HG02623 (cell line): ENCODE measurements around the gene CELSR3.

ENCODE experiments used
- ATAC-seq: cut with Tn5 transposase; IDR thresholded peaks from one replicate; pipeline ENCODE4 v1.9.1; 2021; ENCODE audit warnings: moderate library complexity; ENCODE audit not compliant: unreplicated experiment

The CELSR3 gene

DNA sequence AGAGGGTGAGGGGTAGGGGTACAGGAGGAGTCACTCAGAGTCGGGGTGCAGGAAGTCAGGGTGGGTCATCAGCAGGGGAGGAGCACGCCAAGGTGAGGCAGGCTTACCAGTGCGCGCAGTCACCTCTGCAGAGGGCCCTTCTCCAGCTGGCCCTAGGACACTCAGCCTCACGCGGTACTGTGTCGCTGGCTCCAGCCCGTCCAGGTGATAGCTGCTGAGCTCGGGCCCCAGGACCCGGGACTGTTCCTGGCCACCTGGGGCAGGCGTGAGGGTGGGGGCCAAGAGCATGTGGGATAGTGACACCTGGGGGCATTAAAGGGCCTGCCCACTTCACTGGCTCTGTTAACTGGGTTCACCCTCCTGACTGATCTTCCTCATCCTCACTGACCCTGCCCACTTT, 75.0 kb downstream of the CELSR3 start:
- ATAC-seq = no peak
